Osteocyte (in vitro differentiated cells): Measurements from ENCODE around the gene GTF2F2. TPM values are rescaled to one million over a fixed set of nuclear protein-coding genes. Genes with fewer than 3 reads are reported as not detected.

Experiments used
- DNase-seq: peaks from one replicate; pipeline ENCODE4 v3.0.0; 2021; ENCODE audit warnings: mixed read lengths; ENCODE audit not compliant: unreplicated experiment; ENCODE audit errors: extremely low spot score
- H3K27ac Mint-ChIP-seq: one replicate; pipeline ENCODE4 v1.8.0; 2021; ENCODE audit warnings: mild to moderate bottlenecking, mixed read lengths; ENCODE audit not compliant: unreplicated experiment
- H3K27me3 Mint-ChIP-seq: one replicate; pipeline ENCODE4 v1.8.0; 2021; ENCODE audit warnings: mixed read lengths; ENCODE audit not compliant: unreplicated experiment
- H3K36me3 Mint-ChIP-seq: one replicate; pipeline ENCODE4 v1.8.0; 2021; ENCODE audit warnings: mixed read lengths; ENCODE audit not compliant: unreplicated experiment
- H3K4me1 Mint-ChIP-seq: one replicate; pipeline ENCODE4 v1.8.0; 2021; ENCODE audit warnings: mixed read lengths; ENCODE audit not compliant: unreplicated experiment
- H3K4me3 Mint-ChIP-seq: one replicate; pipeline ENCODE4 v1.8.0; 2021; ENCODE audit warnings: mild to moderate bottlenecking, moderate library complexity, mixed read lengths; ENCODE audit not compliant: unreplicated experiment
- H3K9me3 Mint-ChIP-seq: one replicate; pipeline ENCODE4 v1.8.0; 2021; ENCODE audit warnings: mixed read lengths; ENCODE audit not compliant: unreplicated experiment
- total RNA-seq: library from RNA; stranded (reverse); gene quantifications from 2 replicates; pipeline ENCODE4 v1.2.1, GENCODE V29; 2021
- TF ChIP-seq, protein P1 (sequence below): fragments of 200-600 bp; sonication (generic); IDR thresholded peaks from 2 replicates; pipeline ENCODE4 v1.5.0; 2021; ENCODE audit warnings: antibody characterized with exemption, mild to moderate bottlenecking, moderate library complexity

Gene GTF2F2
- total RNA-seq, 1 donor from 2014 or later: 15.6 TPM

GRCh38 chr13:45120967-45121831 is 889 bp downstream of the GTF2F2 start:
- Mint-ChIP-seq H3K36me3 (no peaks in the 10 kb centered on the region), H3K9me3 (no peaks in the 10 kb centered on the region), H3K4me1 (peaks cover 2% of the 10 kb centered on the region), H3K27ac (no peak overlapping the region), H3K4me3 (no peak overlapping the region), H3K27me3 (peaks cover 4% of the 10 kb centered on the region)
- TF ChIP-seq, protein P1, sequence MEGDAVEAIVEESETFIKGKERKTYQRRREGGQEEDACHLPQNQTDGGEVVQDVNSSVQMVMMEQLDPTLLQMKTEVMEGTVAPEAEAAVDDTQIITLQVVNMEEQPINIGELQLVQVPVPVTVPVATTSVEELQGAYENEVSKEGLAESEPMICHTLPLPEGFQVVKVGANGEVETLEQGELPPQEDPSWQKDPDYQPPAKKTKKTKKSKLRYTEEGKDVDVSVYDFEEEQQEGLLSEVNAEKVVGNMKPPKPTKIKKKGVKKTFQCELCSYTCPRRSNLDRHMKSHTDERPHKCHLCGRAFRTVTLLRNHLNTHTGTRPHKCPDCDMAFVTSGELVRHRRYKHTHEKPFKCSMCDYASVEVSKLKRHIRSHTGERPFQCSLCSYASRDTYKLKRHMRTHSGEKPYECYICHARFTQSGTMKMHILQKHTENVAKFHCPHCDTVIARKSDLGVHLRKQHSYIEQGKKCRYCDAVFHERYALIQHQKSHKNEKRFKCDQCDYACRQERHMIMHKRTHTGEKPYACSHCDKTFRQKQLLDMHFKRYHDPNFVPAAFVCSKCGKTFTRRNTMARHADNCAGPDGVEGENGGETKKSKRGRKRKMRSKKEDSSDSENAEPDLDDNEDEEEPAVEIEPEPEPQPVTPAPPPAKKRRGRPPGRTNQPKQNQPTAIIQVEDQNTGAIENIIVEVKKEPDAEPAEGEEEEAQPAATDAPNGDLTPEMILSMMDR: peak; percentile 24
- no peak for DNase-seq

DNA sequence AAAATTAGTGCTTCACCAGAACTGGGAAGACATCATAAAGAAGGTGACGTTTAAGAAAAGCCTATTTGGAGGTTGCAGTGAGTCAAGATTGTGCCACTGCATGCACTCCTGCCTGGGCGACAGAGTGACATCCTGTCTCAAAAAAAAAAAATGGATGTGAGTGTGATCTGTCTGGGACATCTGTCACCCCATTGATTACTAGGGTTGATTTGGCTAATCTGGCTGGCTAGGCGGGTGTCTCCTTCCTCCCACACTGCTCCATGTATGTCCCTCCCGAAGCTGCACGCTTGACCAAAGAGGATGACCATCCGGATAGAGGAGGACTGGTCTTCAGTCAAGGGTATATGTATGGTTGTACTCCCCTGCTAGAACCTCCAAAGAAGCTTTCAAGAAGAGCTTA is 2.6 kb downstream of the GTF2F2 start:
- H3K4me3 Mint-ChIP-seq: no peak overlapping the region
- H3K9me3 Mint-ChIP-seq: no peaks in the 10 kb centered on the region
- TF ChIP-seq, protein P1: no peak
- no peaks in the 10 kb centered on the region for H3K36me3 Mint-ChIP-seq
- H3K27ac Mint-ChIP-seq: no peak overlapping the region
- H3K27me3 Mint-ChIP-seq: no peaks in the 10 kb centered on the region
- no peak for DNase-seq
- H3K4me1 Mint-ChIP-seq: peaks cover 2% of the 10 kb centered on the region

DNA sequence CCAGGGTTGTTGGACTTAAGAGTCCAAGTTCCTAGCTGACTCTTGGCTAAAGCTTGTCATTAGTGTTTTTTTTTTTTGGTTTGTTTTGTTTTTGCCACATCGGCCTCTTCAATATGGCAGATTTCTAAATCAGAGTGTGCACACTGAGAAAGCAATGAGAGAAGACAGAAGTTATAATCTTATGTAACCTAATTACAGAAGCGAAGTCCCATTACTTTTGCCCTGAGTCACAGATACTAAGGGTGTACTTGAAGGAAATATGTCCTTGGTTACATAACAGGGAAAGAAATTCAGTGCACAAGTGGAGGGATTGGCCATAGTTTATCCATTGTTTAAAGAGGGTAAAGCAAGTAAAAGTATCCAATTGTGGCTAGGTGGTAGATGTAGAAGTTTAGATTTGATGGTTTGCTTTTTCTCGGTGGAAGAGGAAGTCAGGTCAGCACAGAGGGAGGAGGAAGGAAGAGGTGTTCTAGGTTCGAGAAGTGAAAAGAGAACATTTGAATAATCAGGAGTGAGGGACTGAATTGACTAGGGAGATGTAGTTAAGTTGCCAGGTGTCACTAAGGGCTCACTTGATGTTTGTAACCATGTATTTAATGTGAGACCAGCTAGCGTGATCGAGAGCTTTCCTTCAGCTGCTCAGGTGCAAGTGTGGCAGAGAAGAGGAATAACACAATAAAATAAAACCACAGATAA is 12.2 kb downstream of the GTF2F2 start:
- Mint-ChIP-seq H3K4me1 (no peaks in the 10 kb centered on the region), H3K27me3 (no peaks in the 10 kb centered on the region), H3K27ac (no peak overlapping the region), H3K4me3 (no peak overlapping the region), H3K36me3 (peaks cover 2% of the 10 kb centered on the region), H3K9me3 (peaks cover 13% of the 10 kb centered on the region)
- TF ChIP-seq, protein P1: no peak
- DNase-seq: no peak

DNA sequence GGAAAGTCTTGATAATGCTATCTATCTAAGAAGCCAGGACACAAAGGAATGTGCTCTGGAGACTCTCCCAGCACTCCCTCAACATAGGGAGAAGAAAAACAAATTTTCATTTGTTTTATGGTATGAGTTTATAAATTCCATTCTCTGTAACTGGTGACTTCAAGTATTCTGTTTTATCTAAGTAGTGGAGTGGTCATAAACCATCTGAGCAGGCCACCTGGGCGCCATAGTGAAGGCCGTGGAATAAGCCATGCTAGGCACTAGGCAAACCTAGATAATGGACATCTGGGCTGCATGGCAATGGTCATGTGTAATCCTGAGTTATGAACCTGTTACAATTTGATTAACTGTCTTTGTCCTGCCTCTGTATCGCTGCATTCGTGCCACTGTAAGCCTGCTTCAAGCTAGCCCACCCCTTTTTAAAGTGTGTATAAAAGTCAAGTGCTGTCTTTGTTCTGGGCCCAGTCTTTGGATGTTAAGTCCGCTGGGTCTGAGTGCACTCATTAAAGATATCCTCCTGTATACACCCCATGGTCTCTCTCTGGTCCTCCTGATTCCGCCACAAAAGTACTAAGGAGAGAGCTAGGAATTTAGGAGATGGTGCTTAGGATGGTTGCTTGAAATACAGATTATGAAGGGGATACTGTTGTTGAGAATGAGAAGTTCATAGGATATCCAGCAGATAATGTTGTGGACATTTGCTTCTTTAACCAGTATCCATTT is 13.2 kb downstream of the GTF2F2 start:
- Mint-ChIP-seq H3K36me3 (peaks cover 8% of the 10 kb centered on the region), H3K4me1 (no peaks in the 10 kb centered on the region), H3K27ac (no peak overlapping the region), H3K27me3 (no peaks in the 10 kb centered on the region), H3K9me3 (peaks cover 13% of the 10 kb centered on the region), H3K4me3 (no peak overlapping the region)
- TF ChIP-seq, protein P1: no peak
- no peak for DNase-seq
